GM10847 (cell line): Measurements from ENCODE around the gene BEND2.

Source experiments
- POLR2A ChIP-seq: IDR thresholded peaks from 2 replicates; pipeline ENCODE4 v1.6.1; 2011; ENCODE audit not compliant: insufficient read length; ENCODE audit errors: extremely low read depth

BEND2 gene

GRCh38 chrX:18220786-18221185, at the start of gene BEND2:
TSS of gene BEND2 (minus strand) at chrX:18220886. CDS start at chrX:18220750, 136 bp downstream.
- TF ChIP-seq POLR2A: no peak

GRCh38 chrX:18255059-18255458, 34.4 kb upstream of the BEND2 start:
- TF ChIP-seq POLR2A: no peak

GRCh38 chrX:18252644-18253359, 32.1 kb upstream of the BEND2 start:
- TF ChIP-seq POLR2A: no peak

GRCh38 chrX:18228069-18228468, 7.4 kb upstream of the BEND2 start:
- TF ChIP-seq POLR2A: no peak

GRCh38 chrX:18227458-18227857, 6.8 kb upstream of the BEND2 start:
- TF ChIP-seq POLR2A: no peak

- no peak for TF ChIP-seq POLR2A
Observed at GRCh38 chrX:18210470-18210869, 10.2 kb downstream of the BEND2 start.

GRCh38 chrX:18206657-18207056, 14.0 kb downstream of the BEND2 start:
- no peak for TF ChIP-seq POLR2A

- no peak for TF ChIP-seq POLR2A
Observed at GRCh38 chrX:18203631-18204030, 17.1 kb downstream of the BEND2 start.

GRCh38 chrX:18194688-18195087, 26.0 kb downstream of the BEND2 start:
- TF ChIP-seq POLR2A: no peak

GRCh38 chrX:18179446-18179845, 41.2 kb downstream of the BEND2 start:
- TF ChIP-seq POLR2A: no peak

- no peak for TF ChIP-seq POLR2A
Observed at GRCh38 chrX:18174971-18175370, 45.7 kb downstream of the BEND2 start.

GRCh38 chrX:18174209-18174608, 46.5 kb downstream of the BEND2 start:
- TF ChIP-seq POLR2A: no peak

GRCh38 chrX:18173494-18174180, 47.0 kb downstream of the BEND2 start:
- TF ChIP-seq POLR2A: no peak

- TF ChIP-seq POLR2A: no peak
Observed at GRCh38 chrX:18172970-18173369, 47.7 kb downstream of the BEND2 start.

- no peak for TF ChIP-seq POLR2A
Observed at GRCh38 chrX:18170910-18171309, 49.8 kb downstream of the BEND2 start.

- no peak for TF ChIP-seq POLR2A
Observed at GRCh38 chrX:18166068-18166467, 54.6 kb downstream of the BEND2 start.

- TF ChIP-seq POLR2A: no peak
Observed at GRCh38 chrX:18160369-18160768, 60.3 kb downstream of the BEND2 start.

GRCh38 chrX:18158963-18159362, 61.7 kb downstream of the BEND2 start:
- TF ChIP-seq POLR2A: no peak
